GM12891 (cell line): ENCODE measurements around the gene ARHGAP19.

Experiments
- DNase-seq: peaks from one replicate; pipeline ENCODE4 v3.0.0; 2011; ENCODE audit warnings: low spot score; ENCODE audit not compliant: insufficient read length
- FAIRE-seq: peaks from 2 replicates; lab custom pipeline; 2011; peaks lifted over from hg19 to GRCh38; lab: Jason Lieb, UNC
- PAX5 ChIP-seq: IDR thresholded peaks from 2 replicates; pipeline ENCODE4 v1.6.1; 2011; ENCODE audit warnings: low read length, moderate library complexity, mild to moderate bottlenecking; ENCODE audit not compliant: insufficient read depth, severe bottlenecking
- POLR2A ChIP-seq: IDR thresholded peaks from 2 replicates; pipeline ENCODE4 v1.6.1; 2011; ENCODE audit warnings: low read depth, low read length, control low read depth
- POLR2AphosphoS5 ChIP-seq: IDR thresholded peaks from 2 replicates; pipeline ENCODE4 v1.6.1; 2011; ENCODE audit warnings: low read depth, low read length, control low read depth
- POU2F2 ChIP-seq: IDR thresholded peaks from 2 replicates; pipeline ENCODE4 v1.6.1; 2011; ENCODE audit warnings: low read depth, mild to moderate bottlenecking, control low read depth, low read length, moderate library complexity
- SPI1 ChIP-seq: IDR thresholded peaks from 2 replicates; pipeline ENCODE4 v1.6.1; 2011; ENCODE audit warnings: low read depth, low read length, control low read depth
- TAF1 ChIP-seq: IDR thresholded peaks from 2 replicates; pipeline ENCODE4 v1.6.1; 2011; ENCODE audit warnings: low read depth, low read length, control low read depth

The ARHGAP19 gene

GRCh38 chr10:97234400-97234799, 58.0 kb downstream of the ARHGAP19 start:
- TF ChIP-seq SPI1 (no peak), PAX5 (no peak), TAF1 (no peak), POLR2AphosphoS5 (no peak), POLR2A (no peak), POU2F2 (no peak)
- DNase-seq (no peak), FAIRE-seq (no peak)

DNA sequence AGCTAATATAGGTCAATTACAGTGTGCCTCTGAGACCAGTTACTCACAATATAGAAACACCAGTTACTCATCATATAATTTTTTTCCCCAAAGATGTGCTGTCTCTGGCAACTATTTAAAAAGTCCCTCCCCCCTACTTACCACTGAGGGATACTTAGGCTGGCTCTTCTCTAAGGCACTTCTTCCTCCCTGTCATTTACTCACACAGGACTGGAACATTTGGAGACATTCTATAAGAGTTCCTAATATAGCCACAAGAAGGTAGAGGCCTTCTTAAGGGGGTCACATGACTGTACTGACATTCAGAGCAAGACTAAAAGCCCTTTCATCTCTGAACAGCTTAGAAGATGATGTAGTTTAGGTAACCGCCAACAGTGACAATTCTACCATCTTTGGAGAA, 62.3 kb downstream of the ARHGAP19 start:
- no peak for FAIRE-seq
- no peak for DNase-seq
- TF ChIP-seq POU2F2 = no peak
- TF ChIP-seq PAX5 = no peak
- no peak for TF ChIP-seq POLR2AphosphoS5
- no peak for TF ChIP-seq POLR2A
- TF ChIP-seq TAF1 = no peak
- TF ChIP-seq SPI1 = no peak

- TF ChIP-seq TAF1 = no peak
- no peak for TF ChIP-seq PAX5
- no peak for TF ChIP-seq POLR2AphosphoS5
- TF ChIP-seq POU2F2 = no peak
- TF ChIP-seq POLR2A = no peak
- no peak for TF ChIP-seq SPI1
- no peak for DNase-seq
- FAIRE-seq = no peak
Measured at GRCh38 chr10:97229322-97230015, 63.0 kb downstream of the ARHGAP19 start.

DNA sequence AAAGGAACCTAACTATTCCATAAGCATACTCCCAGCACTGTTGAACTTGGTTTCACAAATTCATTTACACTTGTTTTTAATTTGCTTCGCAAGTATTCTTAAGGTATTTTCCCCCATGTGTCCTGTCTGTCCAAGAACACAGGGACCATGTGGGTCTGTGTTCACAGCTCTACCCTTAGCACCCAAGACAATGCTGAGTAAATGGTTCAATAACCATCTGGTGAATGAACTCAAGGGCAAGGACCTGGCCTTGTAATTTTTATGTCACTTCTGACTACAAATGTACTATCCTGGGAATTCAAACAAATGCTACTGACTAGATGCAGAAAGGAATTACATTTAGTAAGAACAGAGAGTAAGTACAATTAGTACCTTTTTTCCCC, 63.7 kb downstream of the ARHGAP19 start:
- FAIRE-seq = no peak

DNA sequence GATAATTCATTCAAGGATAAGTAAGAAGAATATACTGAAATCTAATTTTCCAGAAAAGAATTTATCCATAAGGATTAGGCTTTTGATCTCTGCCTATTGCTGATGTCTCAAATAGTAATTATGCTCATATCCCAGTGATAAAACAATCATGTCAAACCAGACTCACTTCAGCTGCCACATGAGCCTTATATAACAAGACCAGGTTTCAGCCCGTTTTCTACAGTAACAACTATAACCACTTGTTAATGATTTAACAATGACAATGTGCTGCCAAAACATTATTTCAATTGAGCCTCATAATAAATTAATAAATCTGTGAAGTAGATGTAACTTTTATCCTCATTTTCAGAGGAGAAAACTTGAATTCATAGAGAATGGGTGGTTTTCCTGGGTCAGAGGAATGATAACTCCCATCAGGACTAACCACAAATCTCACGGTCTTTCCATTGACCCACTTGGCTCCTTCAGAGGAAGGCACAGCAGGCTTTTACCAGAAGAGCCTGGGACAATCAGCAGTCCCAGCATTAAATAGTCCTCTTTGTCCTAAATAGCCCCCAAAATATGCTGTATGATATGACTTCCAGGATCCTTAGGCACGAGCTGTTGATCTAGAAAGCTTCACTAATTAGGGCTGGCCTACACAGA, 64.2 kb downstream of the ARHGAP19 start:
- no peak for DNase-seq
- TF ChIP-seq TAF1 (no peak), PAX5 (no peak), POLR2A (no peak), POU2F2 (no peak), POLR2AphosphoS5 (no peak), SPI1 (no peak)
- no peak for FAIRE-seq

More for the DNA sequence above, 63.7 kb downstream of the ARHGAP19 start:
- no peak for TF ChIP-seq SPI1
- no peak for TF ChIP-seq POLR2A
- no peak for TF ChIP-seq POU2F2
- no peak for TF ChIP-seq PAX5
- TF ChIP-seq POLR2AphosphoS5 = no peak
- TF ChIP-seq TAF1 = no peak
- DNase-seq = no peak

DNA sequence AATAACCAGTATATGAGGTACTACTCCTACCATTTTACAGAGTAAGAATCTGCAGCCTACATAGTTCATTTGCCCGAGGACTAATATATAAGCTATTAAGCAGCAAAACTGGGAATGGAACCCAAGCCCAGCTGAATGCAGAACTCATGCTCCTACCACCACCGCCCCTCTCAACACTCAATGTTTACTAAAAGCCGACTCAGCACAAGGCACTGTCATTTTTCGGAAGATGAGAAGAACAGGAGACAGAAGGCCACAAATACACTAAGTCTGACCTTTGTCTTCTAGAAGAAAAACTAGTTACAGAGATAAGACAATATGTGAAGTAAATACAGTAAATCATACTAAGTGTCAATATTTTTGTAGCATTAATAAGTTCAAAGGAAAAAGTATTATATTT, 66.0 kb downstream of the ARHGAP19 start:
- FAIRE-seq (no peak), DNase-seq (no peak)
- TF ChIP-seq PAX5 = no peak
- no peak for TF ChIP-seq POU2F2
- TF ChIP-seq SPI1 = no peak
- no peak for TF ChIP-seq POLR2AphosphoS5
- TF ChIP-seq TAF1 = no peak
- no peak for TF ChIP-seq POLR2A

GRCh38 chr10:97224483-97225435, 67.7 kb downstream of the ARHGAP19 start:
- no peak for FAIRE-seq
- DNase-seq = no peak
- TF ChIP-seq POU2F2 = no peak
- no peak for TF ChIP-seq SPI1
- TF ChIP-seq PAX5 = no peak
- no peak for TF ChIP-seq POLR2AphosphoS5
- no peak for TF ChIP-seq TAF1
- TF ChIP-seq POLR2A = no peak

GRCh38 chr10:97222326-97222961, 70.0 kb downstream of the ARHGAP19 start:
- TF ChIP-seq POLR2AphosphoS5 (no peak), POU2F2 (no peak), TAF1 (no peak), SPI1 (no peak), PAX5 (no peak), POLR2A (no peak)
- no peak for DNase-seq
- no peak for FAIRE-seq

- TF ChIP-seq POLR2AphosphoS5 (no peak), SPI1 (no peak), TAF1 (no peak), PAX5 (no peak), POU2F2 (no peak), POLR2A (no peak)
- DNase-seq (no peak), FAIRE-seq (no peak)
Measured at GRCh38 chr10:97220355-97220754, 72.1 kb downstream of the ARHGAP19 start.
